Calu3 (cell line): ENCODE measurements around the gene GOLGA5. TPM values are rescaled to one million over a fixed set of nuclear protein-coding genes. Genes with fewer than 3 reads are reported as not detected.

Source experiments
- BruUV-seq: library from RNA; stranded (reverse); fragments of 400-500 nt; replicated peaks from 2 replicates; lab custom pipeline; 2021; lab: Mats Ljungman, UMichigan
- CTCF ChIA-PET: fragments of 300-600 bp; sonication (Branson Sonifier 250); formaldehyde crosslinking; loops from one replicate; lab custom pipeline; 2022; ENCODE audit warnings: antibody characterized with exemption; lab: Charles Lee
- DNase-seq: peaks from one replicate; pipeline ENCODE4 v3.0.0; 2022
- H3K27ac Mint-ChIP-seq: one replicate; pipeline ENCODE4 v1.8.0; 2022; ENCODE audit warnings: mixed read lengths; ENCODE audit not compliant: unreplicated experiment
- H3K27me3 Mint-ChIP-seq: one replicate; pipeline ENCODE4 v1.8.0; 2022; ENCODE audit warnings: mixed read lengths; ENCODE audit not compliant: unreplicated experiment
- H3K36me3 Mint-ChIP-seq: one replicate; pipeline ENCODE4 v1.8.0; 2022; ENCODE audit warnings: mild to moderate bottlenecking, moderate library complexity, mixed read lengths; ENCODE audit not compliant: insufficient read depth, unreplicated experiment
- H3K4me1 Mint-ChIP-seq: one replicate; pipeline ENCODE4 v1.8.0; 2022; ENCODE audit warnings: mild to moderate bottlenecking, low read depth, mixed read lengths; ENCODE audit not compliant: unreplicated experiment
- H3K4me3 Mint-ChIP-seq: one replicate; pipeline ENCODE4 v1.8.0; 2022; ENCODE audit warnings: mild to moderate bottlenecking, low read depth, moderate library complexity, mixed read lengths; ENCODE audit not compliant: unreplicated experiment
- H3K9me3 Mint-ChIP-seq: one replicate; pipeline ENCODE4 v1.8.0; 2022; ENCODE audit warnings: low read depth, mixed read lengths; ENCODE audit not compliant: unreplicated experiment
- CTCF ChIP-seq: fragments of 200-600 bp; IDR thresholded peaks from one replicate; pipeline ENCODE4 v1.8.0; 2022; ENCODE audit warnings: antibody characterized with exemption; ENCODE audit not compliant: unreplicated experiment
- intact Hi-C: fragments of 100-400 bp; cut with micrococcal nuclease; formaldehyde crosslinking; loops from one replicate; pipeline ENCODE4 v1.10.0; 2022; ENCODE audit not compliant: unreplicated experiment
- total RNA-seq: library from RNA; stranded (reverse); gene quantifications from 2 replicates; pipeline ENCODE4 v1.2.3, GENCODE V29; 2022

GOLGA5 gene
- total RNA-seq, 1 experiment from 2014 or later: 27.8 TPM

- Mint-ChIP-seq H3K27me3 (no peaks in the 10 kb centered on the region), H3K9me3 (peaks cover 2% of the 10 kb centered on the region), H3K27ac (peak overlapping the region; percentile 41), H3K4me3 (no peak overlapping the region), H3K36me3 (peaks cover 6% of the 10 kb centered on the region), H3K4me1 (peaks cover 32% of the 10 kb centered on the region)
- CTCF ChIA-PET: interaction anchor here (1.4 kb wide), 1 partner anchor 29 kb away, joined by 3 read pairs; no protein-coding TSS in a partner anchor
- no TSS peak for BruUV-seq
- intact Hi-C loops: no loop called here
- DNase-seq: no peak
- no peak for TF ChIP-seq CTCF
Observed at GRCh38 chr14:92755495-92755894, 38.6 kb upstream of the GOLGA5 start.

- Mint-ChIP-seq H3K27me3 (no peaks in the 10 kb centered on the region), H3K36me3 (peaks cover 7% of the 10 kb centered on the region), H3K4me1 (peaks cover 40% of the 10 kb centered on the region), H3K9me3 (peaks cover 2% of the 10 kb centered on the region), H3K27ac (no peak overlapping the region), H3K4me3 (no peak overlapping the region)
- BruUV-seq: no TSS peak
- CTCF ChIA-PET: no interaction called here
- no peak for TF ChIP-seq CTCF
- intact Hi-C loops: no loop called here
- no peak for DNase-seq
Observed at GRCh38 chr14:92756446-92756845, 37.7 kb upstream of the GOLGA5 start.

- peaks cover 40% of the 10 kb centered on the region for H3K4me1 Mint-ChIP-seq
- DNase-seq: peak; percentile 55
- BruUV-seq: no TSS peak
- intact Hi-C loops: no loop called here
- TF ChIP-seq CTCF: no peak
- CTCF ChIA-PET: interaction anchor here (0.6 to 1.4 kb wide), 4 partner anchors 9 to 639 kb away, joined by 3 read pairs; partner anchors contain the start of gene LGMN
- peak overlapping the region; percentile 42 for H3K27ac Mint-ChIP-seq
- H3K27me3 Mint-ChIP-seq: no peaks in the 10 kb centered on the region
- no peak overlapping the region for H3K4me3 Mint-ChIP-seq
- peaks cover 2% of the 10 kb centered on the region for H3K9me3 Mint-ChIP-seq
- peaks cover 7% of the 10 kb centered on the region for H3K36me3 Mint-ChIP-seq
Observed at GRCh38 chr14:92759300-92759678, 34.8 kb upstream of the GOLGA5 start.

- DNase-seq: no peak
- Mint-ChIP-seq H3K4me1 (peaks cover 36% of the 10 kb centered on the region), H3K36me3 (peaks cover 7% of the 10 kb centered on the region), H3K27ac (peak overlapping the region; percentile 25), H3K9me3 (peaks cover 2% of the 10 kb centered on the region), H3K4me3 (peak overlapping the region; percentile 51), H3K27me3 (no peaks in the 10 kb centered on the region)
- no peak for TF ChIP-seq CTCF
- intact Hi-C loops: no loop called here
- no TSS peak for BruUV-seq
- CTCF ChIA-PET: interaction anchor here (0.6 to 1.4 kb wide), 4 partner anchors 8 to 640 kb away, joined by 3 read pairs; partner anchors contain the start of gene LGMN
Observed at GRCh38 chr14:92759679-92760523, 34.2 kb upstream of the GOLGA5 start.
